KG1 (cell line): ENCODE results near the gene ATP2A1.
"Not testable (repeated sequence)": the region's sequence is repeated elsewhere in the genome, so short reads cannot be mapped to it uniquely, and the experiment has no call there.

ENCODE experiments used
- DNase-seq: peaks from one replicate; lab custom pipeline; 2025; lab: John Stamatoyannopoulos, UW

Gene ATP2A1

GRCh38 chr16:28935924-28936783, 57.9 kb downstream of the ATP2A1 start:
- no peak for DNase-seq

GRCh38 chr16:28936784-28937155, 58.5 kb downstream of the ATP2A1 start:
- no peak for DNase-seq

GRCh38 chr16:28937222-28937876, 59.1 kb downstream of the ATP2A1 start:
- DNase-seq, result no peak

- no peak for DNase-seq
Measured at GRCh38 chr16:28938721-28939120, 60.4 kb downstream of the ATP2A1 start.

- not testable (repeated sequence) for DNase-seq
Measured at GRCh38 chr16:28939825-28940224, 61.5 kb downstream of the ATP2A1 start.

GRCh38 chr16:28943281-28943680, 65.0 kb downstream of the ATP2A1 start:
- no peak for DNase-seq

- no peak for DNase-seq
Measured at GRCh38 chr16:28946681-28947080, 68.4 kb downstream of the ATP2A1 start.

- DNase-seq, result peak; percentile 100
Measured at GRCh38 chr16:28950648-28951409, 72.5 kb downstream of the ATP2A1 start, which contains the start of gene NFATC2IP. TSS of gene NFATC2IP (plus strand) at chr16:28950937. CDS start at chr16:28951012, 75 bp downstream.

GRCh38 chr16:28951410-28951943, 73.2 kb downstream of the ATP2A1 start:
- no peak for DNase-seq
